ENCODE measurements around the gene CDKAL1.
A peak's percentile ranks its signal among the peaks of the same experiment; 100 is the strongest.
"Not testable (repeated sequence)": the region's sequence is repeated elsewhere in the genome, so short reads cannot be mapped to it uniquely, and the experiment has no call there.

Gene CDKAL1

DNA sequence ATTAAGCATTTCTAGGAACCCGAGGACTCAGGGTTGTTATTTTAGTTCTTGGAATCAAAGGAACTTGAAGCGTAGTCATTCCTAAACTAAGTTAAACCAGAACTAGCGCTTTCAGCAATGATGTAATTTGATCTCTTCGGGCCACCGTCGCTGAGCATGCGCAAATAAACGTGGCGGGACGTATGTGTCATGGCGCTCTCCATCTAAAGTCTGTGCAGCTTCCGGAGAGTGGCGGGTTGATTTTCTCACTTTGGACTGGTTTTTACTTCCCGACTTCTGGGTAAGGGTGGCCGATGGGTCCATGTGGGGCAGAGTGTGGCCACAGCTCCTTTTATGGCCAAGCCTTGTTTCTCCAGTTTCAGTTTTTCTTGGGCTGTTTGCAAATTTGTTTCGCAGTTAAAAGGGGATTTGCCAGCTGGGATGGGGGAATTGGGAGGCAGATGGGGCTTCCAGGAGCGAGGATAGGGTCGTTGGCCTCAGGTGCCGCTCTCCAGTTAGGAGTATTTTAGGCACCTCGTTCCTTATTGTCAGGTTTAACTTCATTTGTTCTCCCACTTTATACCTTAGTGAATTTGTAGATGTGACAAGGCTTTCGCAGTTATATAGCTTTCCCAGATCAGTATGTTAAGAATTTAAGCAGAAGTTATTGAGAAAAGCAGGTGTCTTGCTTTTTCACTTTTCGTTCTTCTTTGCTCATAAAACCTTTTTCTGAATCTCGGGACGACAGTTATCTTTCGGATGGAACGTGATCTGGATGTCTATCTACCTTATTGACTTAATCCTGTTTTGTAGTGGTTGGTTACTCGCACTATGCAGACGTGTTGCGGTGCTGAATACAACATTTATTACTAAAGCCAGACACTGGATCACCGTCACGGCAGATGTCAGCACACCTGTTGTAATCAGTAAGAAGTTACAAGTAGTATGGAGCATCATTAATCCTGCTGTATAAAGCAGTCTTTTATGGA, at the start of gene CDKAL1:
Gene CDKAL1, plus strand, starts transcription at position 163 of the 968 bp plus-strand sequence. CDS start 11,894 bp downstream, outside the sequence.
- peak; percentile 82 to 84 for DNase-seq

DNA sequence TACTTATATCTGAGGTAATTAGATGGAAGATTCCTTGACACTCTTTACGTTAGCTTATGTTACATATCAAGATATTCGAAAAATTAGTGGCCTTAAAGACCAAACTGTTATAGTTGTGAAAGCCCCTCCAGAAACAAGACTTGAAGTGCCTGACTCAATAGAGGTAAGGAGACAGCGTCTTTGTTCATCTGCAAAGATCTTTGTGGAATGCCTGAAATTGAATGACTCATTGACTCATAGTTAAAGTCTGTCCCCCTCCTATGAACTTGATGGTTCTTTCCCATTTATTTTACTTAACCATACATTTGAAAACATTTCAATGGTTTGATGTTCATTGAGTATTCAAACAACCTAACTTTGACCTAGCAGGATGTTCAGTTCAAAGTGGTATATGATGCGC, 47.6 kb upstream of the CDKAL1 start:
- DNase-seq, result no peak

DNA sequence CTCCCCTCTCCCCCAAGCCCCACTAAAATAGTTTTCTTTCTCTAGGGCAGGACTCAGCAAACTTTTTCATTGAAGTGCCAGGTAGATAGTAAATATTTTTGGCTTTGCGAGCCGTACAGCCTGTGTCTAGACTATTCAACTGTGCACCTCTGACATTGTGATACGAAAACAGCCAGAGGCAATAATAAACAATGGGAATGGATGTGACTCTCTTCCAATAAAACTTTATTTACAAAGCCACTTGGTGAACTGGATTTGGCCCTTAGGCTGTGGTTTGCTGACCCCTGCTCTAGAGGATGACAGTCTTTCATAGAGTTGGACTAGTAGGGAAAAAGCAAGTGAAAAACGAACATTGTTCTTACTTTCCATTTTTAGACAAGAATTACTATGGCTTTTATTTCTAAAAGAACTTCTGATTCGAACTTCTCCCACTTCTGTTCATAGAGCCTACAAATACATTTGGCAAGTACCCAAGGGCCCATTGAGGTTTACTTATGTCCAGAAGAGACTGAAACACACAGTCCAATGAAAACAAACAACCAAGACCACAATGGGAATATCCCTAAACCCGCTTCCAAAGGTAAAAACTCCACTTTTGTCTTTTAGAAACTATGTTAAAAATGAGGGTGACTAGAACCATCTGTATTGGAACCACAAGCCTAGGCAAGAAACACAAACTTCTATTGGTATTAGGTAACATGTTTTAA, 46.4 kb upstream of the CDKAL1 start:
- no peak for DNase-seq

DNA sequence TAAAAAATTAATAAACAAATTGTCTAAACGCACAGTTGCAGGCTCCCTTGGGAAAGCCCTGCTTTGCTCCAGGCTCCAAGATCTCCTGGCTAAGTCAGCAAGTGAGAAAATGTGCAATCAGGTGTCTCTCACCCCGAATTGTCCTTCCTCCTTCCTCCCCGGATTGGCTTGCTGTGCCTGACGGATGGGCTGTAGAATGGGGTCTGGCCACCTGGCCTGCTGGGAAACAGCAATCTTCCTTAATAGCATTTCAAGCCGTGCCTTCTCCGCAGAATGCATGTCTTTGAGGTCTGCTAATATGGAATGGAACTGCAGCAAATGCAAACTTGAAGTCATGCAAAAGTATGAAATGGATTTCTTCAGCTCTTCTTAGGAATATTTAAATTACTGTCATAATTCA, 43.7 kb upstream of the CDKAL1 start:
- no peak for DNase-seq

DNA sequence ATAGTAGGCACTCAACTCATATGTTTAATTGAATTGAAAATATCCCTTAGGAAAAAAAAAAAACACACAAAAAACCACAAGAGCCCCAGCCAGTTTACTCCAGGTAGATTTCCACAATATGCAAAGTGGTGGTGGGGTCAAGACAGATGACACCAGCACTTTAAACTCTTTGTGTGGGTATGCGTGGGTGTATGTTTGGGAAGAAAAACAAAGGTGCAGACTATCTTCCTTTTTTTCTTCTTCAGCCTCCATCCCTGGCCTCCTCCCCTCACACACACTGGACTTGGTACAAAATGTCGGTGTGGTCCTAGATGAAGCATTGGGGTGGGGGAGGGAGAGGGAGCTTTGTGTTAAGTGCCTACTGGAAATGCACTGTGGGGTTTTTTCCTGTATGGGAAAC, 42.2 kb upstream of the CDKAL1 start:
- no peak for DNase-seq

DNA sequence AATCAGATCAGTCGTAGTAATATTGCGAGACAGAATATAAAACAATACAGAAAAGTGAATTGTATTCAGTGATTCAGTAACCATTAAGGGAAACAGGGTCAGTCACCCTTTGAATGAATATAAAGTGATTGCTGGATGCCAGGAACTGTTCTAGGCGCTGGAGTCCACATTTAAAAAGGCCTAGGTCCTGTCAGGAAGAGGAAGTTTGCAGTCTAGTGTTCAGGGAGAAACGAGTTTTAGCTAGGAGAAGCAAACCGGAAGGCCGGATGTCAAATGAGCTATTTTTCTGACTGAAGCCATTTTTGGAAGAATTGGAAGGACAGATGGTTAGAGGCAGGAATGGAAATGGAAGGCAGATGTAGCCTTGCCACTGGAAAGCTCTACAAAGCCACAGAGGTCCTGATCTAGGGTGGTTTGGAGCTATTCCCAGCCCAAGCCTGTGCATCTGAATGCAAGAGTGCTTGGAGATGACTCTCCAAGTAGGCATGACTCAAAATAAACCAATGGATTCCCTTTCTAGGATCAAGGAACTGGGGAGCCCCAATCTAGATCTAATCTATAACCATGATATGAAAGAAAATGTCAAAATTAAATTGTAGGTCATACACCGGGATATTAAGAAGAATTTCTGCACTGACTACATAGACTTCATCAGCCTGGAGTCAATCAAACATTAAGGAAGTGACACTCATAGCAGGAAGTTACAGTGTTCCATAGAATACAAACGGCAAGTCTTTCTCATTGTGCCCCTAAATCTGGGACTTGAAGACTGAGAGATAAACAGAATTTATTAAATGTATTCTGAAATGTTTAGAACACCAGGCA, 36.8 kb upstream of the CDKAL1 start:
- no peak for DNase-seq

DNA sequence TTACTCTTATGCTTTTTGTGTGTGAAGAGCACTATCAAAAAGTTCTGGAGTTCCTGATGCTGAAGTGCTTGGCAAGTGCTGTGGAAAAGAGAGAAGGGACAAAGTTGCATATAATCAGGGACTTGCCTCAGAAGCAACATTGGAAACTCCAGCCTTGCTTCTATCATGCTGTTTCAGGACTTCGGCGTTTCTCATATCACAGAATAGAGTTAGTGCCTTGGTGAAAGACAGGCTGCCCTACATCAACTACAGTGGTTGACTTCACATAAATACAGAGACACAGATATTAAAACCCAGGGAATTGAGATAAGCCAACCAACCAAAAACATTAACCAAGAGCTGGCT, 36.2 kb upstream of the CDKAL1 start:
- DNase-seq, result no peak

DNA sequence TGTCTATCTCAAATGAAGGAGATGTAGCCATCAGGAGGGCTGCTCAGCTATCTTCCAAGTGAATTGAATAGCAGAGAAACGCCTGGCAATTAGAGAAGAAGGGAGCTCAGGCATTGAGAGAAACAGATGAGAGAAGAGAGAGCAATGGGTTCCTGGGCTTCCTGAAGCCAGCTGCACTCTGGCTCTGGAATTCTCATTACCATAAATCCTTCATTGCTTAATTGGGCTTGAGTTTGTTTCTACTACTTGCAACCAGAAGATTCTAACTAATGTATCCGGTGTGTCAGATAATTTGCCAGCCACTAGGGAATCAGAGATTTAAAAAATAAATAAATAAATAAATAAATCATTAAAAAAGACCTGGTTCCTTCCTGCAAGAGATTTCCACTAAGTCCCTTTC, 25.0 kb upstream of the CDKAL1 start:
- DNase-seq, result no peak

DNA sequence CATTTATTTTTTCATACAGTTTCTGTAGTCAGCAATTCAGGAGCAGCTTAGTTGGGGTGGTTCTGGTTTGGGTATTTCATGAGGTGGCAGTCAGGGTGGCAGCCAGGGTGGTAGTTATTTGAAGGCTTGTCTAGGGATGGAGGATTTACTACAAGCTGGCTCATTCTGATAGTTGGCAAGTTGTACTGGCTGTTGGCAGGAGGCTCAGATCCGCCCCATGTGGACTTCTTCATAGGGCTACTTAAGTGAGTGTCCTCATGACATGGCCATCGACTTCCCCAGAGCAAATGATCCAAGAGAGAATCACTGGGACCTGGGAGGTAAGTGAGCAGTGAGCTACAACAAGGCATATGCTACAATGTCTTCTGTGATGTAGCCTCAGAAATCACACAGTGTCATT, 22.4 kb upstream of the CDKAL1 start:
- DNase-seq, result no peak

DNA sequence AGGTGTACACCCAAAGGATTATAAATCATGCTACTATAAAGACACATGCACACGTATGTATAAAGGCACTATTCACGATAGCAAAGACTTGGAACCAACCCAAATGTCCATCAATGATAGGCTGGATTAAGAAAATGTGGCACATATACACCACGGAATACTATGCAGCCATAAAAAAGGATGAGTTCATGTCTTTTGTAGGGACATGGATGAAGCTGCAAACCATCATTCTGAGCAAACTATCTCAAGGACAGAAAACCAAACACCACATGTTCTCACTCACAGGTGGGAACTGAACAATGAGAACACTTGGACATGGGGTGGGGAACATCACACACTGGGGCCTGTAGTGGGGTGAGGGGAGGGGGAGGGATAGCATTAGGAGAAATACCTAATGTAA, 9.0 kb upstream of the CDKAL1 start:
- DNase-seq, result not testable (repeated sequence)

DNA sequence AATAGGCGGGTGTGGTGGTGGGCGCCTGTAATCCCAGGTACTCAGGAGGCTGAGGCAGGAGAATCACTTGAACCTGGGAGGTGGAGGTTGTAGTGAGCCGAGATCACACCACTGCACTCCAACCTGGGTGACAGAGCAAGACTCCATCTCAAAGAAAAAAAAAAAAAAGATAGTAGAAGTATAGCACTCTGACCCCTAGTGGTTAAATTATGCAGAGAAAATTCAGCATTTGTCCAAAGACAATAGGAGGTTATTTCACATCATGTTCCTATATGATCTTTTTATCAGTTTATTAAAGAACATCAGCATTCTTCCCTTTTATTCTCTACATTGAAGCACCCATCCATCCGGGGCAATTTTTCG, 5.2 kb upstream of the CDKAL1 start:
- DNase-seq, result peak in 1 of 2 donors; percentile 36

DNA sequence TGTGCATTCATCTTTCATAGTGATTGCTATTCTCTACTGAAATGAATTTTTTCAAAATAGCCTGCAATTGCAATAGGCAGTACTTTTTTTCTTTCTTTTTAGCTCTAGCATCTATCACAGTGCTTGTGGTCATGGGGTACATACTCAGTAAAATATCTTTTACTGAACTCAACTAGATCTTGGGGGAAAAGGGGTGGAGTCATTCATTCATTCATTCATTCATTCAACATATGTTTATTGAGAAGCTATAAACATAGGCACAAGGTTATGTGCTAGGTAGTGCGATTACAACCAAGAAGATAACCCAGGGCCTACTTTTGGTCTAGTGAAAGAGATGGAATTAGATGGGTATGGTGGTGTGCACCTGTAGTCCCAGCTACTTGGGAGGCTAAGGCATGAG, 1.4 kb upstream of the CDKAL1 start:
- no peak for DNase-seq

DNA sequence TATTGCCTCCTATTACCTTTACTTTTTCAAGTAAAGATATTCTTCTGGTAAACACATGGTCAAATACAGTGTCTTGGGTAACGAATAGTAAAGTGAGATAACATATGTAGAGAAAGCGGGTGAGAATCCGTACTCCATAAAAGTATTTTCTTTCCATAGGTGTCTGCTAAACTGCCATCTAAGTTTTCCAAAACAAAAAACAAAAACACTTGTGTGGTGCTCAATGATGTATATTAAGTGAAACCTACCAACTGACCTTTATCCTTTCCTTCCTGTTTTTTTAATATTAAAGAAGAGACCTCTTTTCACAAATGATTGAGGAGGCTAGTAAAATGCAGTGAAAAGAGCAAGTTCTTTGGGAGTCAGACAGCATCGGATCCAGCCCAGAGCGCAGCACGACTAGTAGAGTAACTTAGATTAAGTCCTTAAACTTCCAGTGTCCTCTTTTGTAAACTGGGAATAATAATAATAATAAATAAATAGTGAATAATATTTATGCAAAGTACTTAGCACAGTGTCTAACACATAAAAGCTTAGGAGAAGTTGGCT, 437 bp upstream of the CDKAL1 start:
- no peak for DNase-seq

DNA sequence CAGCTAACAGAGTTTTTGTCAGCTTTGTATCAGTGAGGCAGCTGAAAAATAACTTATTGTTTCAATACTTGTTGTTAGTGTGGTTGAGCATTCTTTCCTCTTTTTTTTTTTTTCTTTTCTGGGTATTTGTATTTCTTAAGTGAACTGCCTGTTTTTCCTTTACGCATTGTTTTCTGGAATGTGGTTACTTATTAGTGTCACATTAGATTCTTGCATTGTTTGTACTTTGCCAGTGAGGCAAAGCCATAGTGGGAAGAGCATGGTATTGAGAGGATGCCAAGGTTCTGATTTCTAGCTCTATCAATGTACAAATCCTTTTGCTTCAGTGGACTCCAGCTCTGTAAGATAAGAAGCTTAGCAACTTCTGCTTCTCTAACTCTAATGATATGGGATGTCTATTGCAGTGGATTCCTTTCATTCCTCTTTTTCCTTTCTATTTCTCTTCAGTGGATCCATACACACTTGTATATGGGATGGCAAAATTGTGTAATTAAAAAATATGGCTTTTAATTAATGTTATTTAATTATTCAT, 3.9 kb downstream of the CDKAL1 start:
- DNase-seq, result no peak

DNA sequence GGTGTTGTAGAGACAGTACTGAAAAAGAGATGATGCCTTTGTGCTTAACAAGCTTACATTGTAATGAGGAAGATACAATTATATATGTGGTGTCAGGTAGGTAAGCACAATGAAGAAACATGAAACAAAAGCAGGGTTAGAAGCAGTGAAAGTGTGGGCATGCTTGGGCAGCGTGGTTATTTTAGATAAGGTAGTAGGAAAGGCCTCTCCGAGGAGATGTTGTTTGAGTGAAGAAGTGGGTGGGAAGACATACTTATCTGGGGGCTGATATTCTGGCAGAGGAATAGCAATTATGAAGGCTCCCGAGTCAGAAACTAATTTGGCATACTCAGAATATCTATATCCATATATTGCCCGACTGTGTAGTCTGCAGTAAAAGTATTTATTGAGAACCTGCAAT, 4.7 kb downstream of the CDKAL1 start:
- DNase-seq, result no peak

DNA sequence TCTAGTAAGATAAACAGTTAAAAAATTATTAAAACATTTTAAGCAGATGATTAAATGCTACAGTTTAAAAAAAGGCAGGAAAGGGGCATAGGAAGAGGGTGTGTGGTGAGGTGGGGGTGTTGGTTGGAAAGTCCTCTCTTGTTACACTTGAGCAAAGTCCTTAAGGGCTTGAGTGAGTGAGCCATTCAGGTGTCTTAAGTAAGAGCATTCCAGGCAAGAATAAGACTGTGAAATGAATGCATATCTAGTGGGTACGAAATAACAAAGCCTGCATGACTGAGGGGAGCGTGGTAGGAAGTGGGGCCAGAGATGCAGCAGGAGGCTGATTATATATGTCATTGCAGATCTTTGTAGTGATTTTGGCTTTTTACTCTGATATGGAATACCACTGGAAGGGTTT, 5.1 kb downstream of the CDKAL1 start:
- no peak for DNase-seq

DNA sequence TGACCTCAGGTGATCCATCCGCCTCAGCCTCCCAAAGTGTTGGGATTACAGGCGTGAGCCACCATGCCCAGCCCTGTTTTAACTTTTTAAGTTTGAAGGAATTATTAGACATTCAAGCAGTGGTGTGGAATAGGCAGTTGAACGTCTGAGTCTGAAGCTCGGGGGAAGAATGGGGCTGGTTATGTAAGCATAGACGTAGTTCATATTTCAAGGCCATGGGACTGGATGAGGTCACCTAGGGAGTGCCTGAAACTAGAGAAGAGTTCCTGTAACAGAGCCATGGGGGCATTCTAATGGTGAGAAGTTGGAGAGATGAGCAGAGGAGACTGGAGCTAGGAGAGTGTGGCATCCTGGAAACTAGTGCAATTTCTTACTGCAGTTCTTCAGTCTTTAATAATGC, 6.4 kb downstream of the CDKAL1 start:
- no peak for DNase-seq

DNA sequence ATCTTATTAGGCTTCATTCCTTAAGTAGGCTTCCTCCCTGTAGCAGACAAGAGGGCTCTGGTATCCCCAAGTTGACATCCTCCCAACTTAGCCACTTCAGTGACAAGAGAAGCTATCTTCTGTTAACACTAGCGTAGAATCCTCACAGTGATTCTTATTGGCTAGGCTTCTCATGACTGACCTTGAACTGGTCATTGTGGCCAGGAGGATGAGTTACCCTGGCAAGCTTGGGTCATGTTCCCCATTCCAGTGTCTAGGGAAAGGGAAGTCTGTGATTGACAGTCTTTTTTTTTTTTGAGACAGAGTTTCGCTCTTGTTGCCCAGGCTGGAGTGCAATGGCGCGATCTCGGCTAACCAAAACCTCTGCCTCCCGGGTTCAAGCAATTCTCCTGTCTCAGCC, 7.1 kb downstream of the CDKAL1 start:
- no peak for DNase-seq

DNA sequence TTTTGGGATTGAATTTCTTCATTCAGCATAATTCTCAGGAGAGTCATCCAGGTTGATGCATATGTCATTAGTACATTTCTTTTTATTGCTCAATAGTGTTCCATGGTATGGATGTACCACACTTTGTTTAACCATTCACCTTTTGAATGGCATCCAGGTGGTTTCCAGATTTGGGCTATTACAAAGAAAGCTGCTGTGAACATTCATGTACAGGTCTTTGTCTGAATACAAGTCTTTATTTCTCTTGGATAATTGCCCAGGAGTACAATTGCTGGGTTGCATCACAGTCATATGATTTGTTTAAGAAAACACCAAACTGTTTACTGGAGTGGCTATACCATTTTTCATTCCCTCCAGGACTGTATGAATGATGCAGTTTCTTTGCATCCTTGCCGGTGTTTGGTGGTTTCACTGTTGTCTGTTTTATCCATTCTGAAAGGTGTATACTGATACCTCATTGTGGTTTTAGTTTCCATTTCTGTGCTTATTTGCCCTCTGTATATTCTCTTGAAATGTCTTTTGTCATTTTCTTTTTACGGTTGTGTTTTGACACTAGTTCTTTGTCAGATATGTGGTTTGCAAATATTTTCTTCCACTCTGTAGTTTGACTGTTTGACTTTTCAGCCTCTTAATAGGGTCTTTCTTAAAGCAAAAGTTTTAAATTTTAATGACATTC, 8.8 kb downstream of the CDKAL1 start:
- DNase-seq, result no peak

DNA sequence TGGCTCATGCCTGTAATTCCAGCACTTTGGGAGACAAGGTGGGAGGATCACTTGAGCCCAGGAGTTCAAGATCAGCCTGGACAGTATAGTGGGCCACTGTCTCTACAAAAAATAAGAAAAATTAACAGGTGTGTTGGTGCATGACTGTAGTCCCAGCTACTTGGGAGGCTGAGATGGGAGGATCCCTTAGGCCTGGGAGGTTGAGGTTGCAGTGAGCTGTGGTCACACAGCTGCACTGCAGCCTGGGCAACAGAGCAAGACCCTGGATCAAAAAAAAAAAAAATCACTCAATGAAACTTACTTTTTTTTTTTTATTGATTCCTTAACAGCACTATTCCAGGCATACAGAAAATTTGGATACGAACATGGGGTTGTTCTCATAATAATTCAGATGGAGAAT, 14.0 kb downstream of the CDKAL1 start:
- DNase-seq, result no peak

DNA sequence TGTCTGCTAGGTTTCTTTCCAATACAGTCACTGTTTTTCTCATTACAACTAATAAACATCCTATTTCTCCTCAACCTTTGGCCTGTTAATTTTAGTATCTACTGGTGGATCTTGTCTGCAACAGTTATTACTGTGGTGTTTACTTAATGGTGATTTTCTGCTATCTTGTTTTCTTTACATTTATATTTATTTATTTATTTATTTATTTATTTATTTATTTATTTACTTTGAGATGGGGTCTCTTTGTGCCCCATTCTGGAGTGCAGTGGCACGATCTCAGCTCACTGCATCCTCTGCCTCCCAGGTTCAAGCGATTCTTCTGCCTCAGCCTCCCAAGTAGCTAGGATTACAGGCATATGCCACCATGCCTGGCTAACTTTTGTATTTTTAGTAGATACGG, 15.1 kb downstream of the CDKAL1 start:
- not testable (repeated sequence) for DNase-seq

DNA sequence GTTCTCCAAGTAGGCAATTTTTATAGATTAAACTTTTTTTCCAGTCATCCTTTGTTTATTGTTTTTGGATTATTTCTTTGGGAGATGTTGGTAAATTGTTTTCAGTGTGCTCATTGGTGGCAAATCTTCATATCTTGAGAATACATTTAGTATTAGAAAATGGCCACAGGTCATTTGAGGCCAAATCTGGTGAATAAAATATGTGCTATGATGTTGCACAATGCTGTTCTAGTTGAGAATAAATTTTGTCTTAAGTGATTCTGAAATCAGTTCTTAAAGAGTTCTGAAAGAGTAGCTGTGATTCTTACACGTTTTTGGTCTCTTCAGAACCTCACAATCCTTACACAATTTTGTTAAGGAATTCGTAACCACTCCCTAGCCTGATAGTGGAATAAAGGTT, 20.1 kb downstream of the CDKAL1 start:
- no peak for DNase-seq
